GM19372 (cell line): ENCODE measurements around the gene CHRM4.

Experiments
- ATAC-seq: cut with Tn5 transposase; IDR thresholded peaks from one replicate; pipeline ENCODE4 v1.9.1; 2021; ENCODE audit warnings: mild to moderate bottlenecking, low read depth, moderate library complexity; ENCODE audit not compliant: unreplicated experiment

CHRM4 gene

GRCh38 chr11:46391578-46392420, at the start of gene CHRM4:
Gene CHRM4, minus strand, starts transcription at chr11:46391776. Its CDS starts 5,219 bp downstream, at chr11:46386557.
- ATAC-seq, result no peak

- no peak for ATAC-seq
These were observed 46.6 kb upstream of the CHRM4 start for GRCh38 chr11:46438211-46438610.

GRCh38 chr11:46437122-46437689, 45.6 kb upstream of the CHRM4 start:
- ATAC-seq, result no peak

- ATAC-seq, result no peak
These were observed 44.5 kb upstream of the CHRM4 start for GRCh38 chr11:46436113-46436512.

- ATAC-seq, result no peak
These were observed 44.1 kb upstream of the CHRM4 start for GRCh38 chr11:46435679-46436078.

GRCh38 chr11:46431211-46431610, 39.6 kb upstream of the CHRM4 start:
- ATAC-seq, result no peak

GRCh38 chr11:46429717-46430116, 38.1 kb upstream of the CHRM4 start:
- ATAC-seq, result no peak

GRCh38 chr11:46427364-46427763, 35.8 kb upstream of the CHRM4 start:
- ATAC-seq, result no peak

GRCh38 chr11:46426233-46426991, 34.8 kb upstream of the CHRM4 start:
- ATAC-seq, result no peak

- ATAC-seq, result no peak
These were observed 31.0 kb upstream of the CHRM4 start for GRCh38 chr11:46422588-46422987.

GRCh38 chr11:46421257-46421880, 29.8 kb upstream of the CHRM4 start:
- no peak for ATAC-seq

- no peak for ATAC-seq
These were observed 28.9 kb upstream of the CHRM4 start for GRCh38 chr11:46420513-46420912.

- no peak for ATAC-seq
These were observed 27.2 kb upstream of the CHRM4 start for GRCh38 chr11:46418751-46419150.

- no peak for ATAC-seq
These were observed 26.1 kb upstream of the CHRM4 start for GRCh38 chr11:46417711-46418110.

GRCh38 chr11:46414879-46415278, 23.3 kb upstream of the CHRM4 start:
- no peak for ATAC-seq

- ATAC-seq, result no peak
These were observed 22.9 kb upstream of the CHRM4 start for GRCh38 chr11:46414466-46414796.

GRCh38 chr11:46413760-46414465, 22.3 kb upstream of the CHRM4 start:
- ATAC-seq, result no peak

GRCh38 chr11:46410021-46410420, 18.4 kb upstream of the CHRM4 start:
- ATAC-seq, result no peak

GRCh38 chr11:46408407-46408986, 16.9 kb upstream of the CHRM4 start:
- ATAC-seq, result no peak

GRCh38 chr11:46407635-46408034, 16.1 kb upstream of the CHRM4 start:
- no peak for ATAC-seq
